ENCODE measurements around the gene NCLN. TPM values are rescaled to one million over a fixed set of nuclear protein-coding genes. Genes with fewer than 3 reads are reported as not detected.

The NCLN gene
- total RNA-seq, 4 donors from 2014 or later: 65.4 to 142 (median 102) TPM

- Histone ChIP-seq H3K4me1 (peaks cover 0 to 6% (median 3%) of the 10 kb centered on the region in 4 donors), H3K27ac (no peak overlapping the region), H3K36me3 (no peaks in the 10 kb centered on the region), H3K4me3 (no peak overlapping the region), H3K27me3 (peaks cover 86% of the 10 kb centered on the region), H3K9me3 (no peaks in the 10 kb centered on the region)
- no peak for DNase-seq
- 44% methylated on average over 8 of the region's 16 CpGs; no CpG with 5 or more reads in 1 of the 2 donors for WGBS, 2 donors (ENCODE audit: low coverage in 1 of 2)
- in situ Hi-C loops (cut with MboI; ENCODE audit: low pct_ligation_motif_present in 1 of 4, low pct_unique_long_range_greater_than_20kb in 1 of 4, low sequenced_read_pairs in 3 of 4): no loop called here
- TF ChIP-seq POLR2AphosphoS5 (IDR thresholded peaks at IDR 0.05) (no peak), EP300 (IDR thresholded peaks at IDR 0.05; ENCODE audit: low read depth) (no peak), POLR2A (IDR thresholded peaks at IDR 0.05) (no peak), CTCF (IDR thresholded peaks at IDR 0.05) (no peak)
- intact Hi-C loops (cut with DNase I; ENCODE audit: low total_unique reads): no loop called here
Measured at GRCh38 chr19:3225677-3226093, 40.0 kb downstream of the NCLN start.

GRCh38 chr19:3227054-3227626 is 41.4 kb downstream of the NCLN start:
- Histone ChIP-seq H3K27me3 (peaks cover 86% of the 10 kb centered on the region), H3K36me3 (no peaks in the 10 kb centered on the region), H3K4me3 (no peak overlapping the region), H3K9me3 (no peaks in the 10 kb centered on the region), H3K4me1 (peaks cover 0 to 6% (median 3%) of the 10 kb centered on the region in 4 donors), H3K27ac (no peak overlapping the region)
- DNase-seq: no peak
- in situ Hi-C loops (cut with MboI; ENCODE audit: low pct_ligation_motif_present in 1 of 4, low pct_unique_long_range_greater_than_20kb in 1 of 4, low sequenced_read_pairs in 3 of 4) (no loop called here), intact Hi-C loops (cut with DNase I; ENCODE audit: low total_unique reads) (no loop called here)
- 67% methylated on average over 12 of the region's 12 CpGs; no CpG with 5 or more reads in 1 of the 2 donors for WGBS, 2 donors (ENCODE audit: low coverage in 1 of 2)
- no peak for TF ChIP-seq EP300 (IDR thresholded peaks at IDR 0.05; ENCODE audit: low read depth)
- no peak for TF ChIP-seq CTCF (IDR thresholded peaks at IDR 0.05)
- TF ChIP-seq POLR2A (IDR thresholded peaks at IDR 0.05): no peak
- TF ChIP-seq POLR2AphosphoS5 (IDR thresholded peaks at IDR 0.05): no peak

GRCh38 chr19:3229346-3229743 is 43.6 kb downstream of the NCLN start:
- DNase-seq: no peak
- H3K4me1 ChIP-seq: peaks cover 0 to 4% (median 3%) of the 10 kb centered on the region in 4 donors
- in situ Hi-C loops (cut with MboI; ENCODE audit: low pct_ligation_motif_present in 1 of 4, low pct_unique_long_range_greater_than_20kb in 1 of 4, low sequenced_read_pairs in 3 of 4): no loop called here
- H3K27ac ChIP-seq: no peak overlapping the region
- no peaks in the 10 kb centered on the region for H3K36me3 ChIP-seq
- no peaks in the 10 kb centered on the region for H3K9me3 ChIP-seq
- TF ChIP-seq CTCF (IDR thresholded peaks at IDR 0.05): no peak
- no peak overlapping the region for H3K4me3 ChIP-seq
- intact Hi-C loops (cut with DNase I; ENCODE audit: low total_unique reads): no loop called here
- 61% methylated on average over 8 of the region's 9 CpGs; no CpG with 5 or more reads in 1 of the 2 donors for WGBS, 2 donors (ENCODE audit: low coverage in 1 of 2)
- H3K27me3 ChIP-seq: peaks cover 65% of the 10 kb centered on the region

GRCh38 chr19:3229888-3230496 is 44.3 kb downstream of the NCLN start:
- H3K9me3 ChIP-seq: no peaks in the 10 kb centered on the region
- intact Hi-C loops (cut with DNase I; ENCODE audit: low total_unique reads): no loop called here
- no peaks in the 10 kb centered on the region for H3K36me3 ChIP-seq
- no peak overlapping the region for H3K27ac ChIP-seq
- no peak overlapping the region for H3K4me3 ChIP-seq
- TF ChIP-seq CTCF (IDR thresholded peaks at IDR 0.05) (no peak), POLR2AphosphoS5 (IDR thresholded peaks at IDR 0.05) (no peak), EP300 (IDR thresholded peaks at IDR 0.05; ENCODE audit: low read depth) (no peak), POLR2A (IDR thresholded peaks at IDR 0.05) (no peak)
- in situ Hi-C loops (cut with MboI; ENCODE audit: low pct_ligation_motif_present in 1 of 4, low pct_unique_long_range_greater_than_20kb in 1 of 4, low sequenced_read_pairs in 3 of 4): no loop called here
- no peaks in the 10 kb centered on the region for H3K4me1 ChIP-seq
- 83 to 94% methylated on average over 2 to 4 of the region's 4 CpGs for WGBS, 2 donors (ENCODE audit: low coverage in 1 of 2)
- DNase-seq: no peak
- H3K27me3 ChIP-seq: peaks cover 60% of the 10 kb centered on the region

Measured in transverse colon (tissue), 4 donors.